ENCODE measurements around the gene DDR2.

DNA sequence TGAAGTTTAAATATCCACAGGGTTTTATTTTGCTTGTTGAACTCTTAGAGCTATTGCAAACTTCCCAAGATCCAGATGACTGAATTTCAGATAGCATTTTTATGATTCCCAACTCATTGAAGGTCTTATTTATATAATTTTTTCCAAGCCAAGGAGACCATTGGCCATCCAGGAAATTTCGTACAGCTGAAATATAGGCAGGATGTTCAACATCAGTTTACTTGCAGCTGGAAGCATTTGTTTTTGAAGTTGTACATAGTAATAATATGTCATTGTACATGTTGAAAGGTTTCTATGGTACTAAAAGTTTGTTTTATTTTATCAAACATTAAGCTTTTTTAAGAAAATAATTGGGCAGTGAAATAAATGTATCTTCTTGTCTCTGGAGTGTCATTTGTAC lies 32.8 kb upstream of the DDR2 start:
- TF ChIP-seq, protein P1, sequence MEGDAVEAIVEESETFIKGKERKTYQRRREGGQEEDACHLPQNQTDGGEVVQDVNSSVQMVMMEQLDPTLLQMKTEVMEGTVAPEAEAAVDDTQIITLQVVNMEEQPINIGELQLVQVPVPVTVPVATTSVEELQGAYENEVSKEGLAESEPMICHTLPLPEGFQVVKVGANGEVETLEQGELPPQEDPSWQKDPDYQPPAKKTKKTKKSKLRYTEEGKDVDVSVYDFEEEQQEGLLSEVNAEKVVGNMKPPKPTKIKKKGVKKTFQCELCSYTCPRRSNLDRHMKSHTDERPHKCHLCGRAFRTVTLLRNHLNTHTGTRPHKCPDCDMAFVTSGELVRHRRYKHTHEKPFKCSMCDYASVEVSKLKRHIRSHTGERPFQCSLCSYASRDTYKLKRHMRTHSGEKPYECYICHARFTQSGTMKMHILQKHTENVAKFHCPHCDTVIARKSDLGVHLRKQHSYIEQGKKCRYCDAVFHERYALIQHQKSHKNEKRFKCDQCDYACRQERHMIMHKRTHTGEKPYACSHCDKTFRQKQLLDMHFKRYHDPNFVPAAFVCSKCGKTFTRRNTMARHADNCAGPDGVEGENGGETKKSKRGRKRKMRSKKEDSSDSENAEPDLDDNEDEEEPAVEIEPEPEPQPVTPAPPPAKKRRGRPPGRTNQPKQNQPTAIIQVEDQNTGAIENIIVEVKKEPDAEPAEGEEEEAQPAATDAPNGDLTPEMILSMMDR (conservative IDR thresholded peaks at IDR 0.05): no peak
- no peak for TF ChIP-seq ZFX (IDR thresholded peaks at IDR 0.05)

Data from C4-2B (cell line).